ENCODE data around the gene ADAMTS5. TPM values are rescaled to one million over a fixed set of nuclear protein-coding genes. Genes with fewer than 3 reads are reported as not detected.

Gene ADAMTS5
- total and polyA plus RNA-seq, 9 of the 15 experiments (the other 6 are each of a cell fraction or from before 2014, with no cell fraction given) = not detected

DNA sequence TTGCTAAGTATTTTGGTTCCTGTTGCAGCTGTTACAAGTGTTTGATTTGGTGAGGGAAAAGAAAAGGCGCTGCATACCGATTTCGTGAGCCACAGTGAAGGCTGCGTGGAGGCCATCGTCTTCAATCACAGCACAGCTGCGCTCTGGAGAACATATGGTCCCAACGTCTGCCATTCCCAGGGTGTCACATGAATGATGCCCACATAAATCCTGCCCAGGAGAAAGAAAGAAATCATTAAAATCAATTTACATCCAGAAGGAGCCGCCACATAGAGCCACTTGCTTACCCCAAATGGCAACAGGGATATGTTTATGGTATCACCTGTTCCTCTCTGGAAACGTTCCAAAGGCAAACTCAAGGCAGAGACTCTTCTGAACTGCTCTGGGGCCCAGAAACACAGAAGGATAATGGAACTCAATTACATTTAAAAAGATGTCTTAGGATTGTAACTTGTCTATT lies 12.2 kb downstream of the ADAMTS5 start:
- no peaks in the 10 kb centered on the region for H4K20me1 ChIP-seq (replicated peaks; ENCODE audit: control insufficient read depth, insufficient read depth, low read length)
- no peaks in the 10 kb centered on the region for H3K9me1 ChIP-seq (ENCODE audit: control insufficient read depth, insufficient read depth, low read length)
- ChIA-PET POLR2A (no interaction called here), CTCF (ENCODE audit: low intra/inter-chr PET ratio) (no interaction called here)
- no peaks in the 10 kb centered on the region for H3K36me3 ChIP-seq (ENCODE audit: control insufficient read depth, insufficient read depth, low read length)
- H3K4me1 ChIP-seq (replicated peaks in 1 of 2; ENCODE audit: control insufficient read depth in 2 of 2, insufficient read depth in 2 of 2, low read length in 2 of 2) = no peaks in the 10 kb centered on the region
- no peaks in the 10 kb centered on the region for H3K79me2 ChIP-seq (ENCODE audit: control insufficient read depth, insufficient read depth, low read length)
- no peaks in the 10 kb centered on the region for H3K27me3 ChIP-seq (ENCODE audit: control insufficient read depth in 2 of 2, insufficient read depth in 2 of 2, low read length in 2 of 2)
- H3K4me3 ChIP-seq = no peak overlapping the region
- H3K27ac ChIP-seq (ENCODE audit: extremely low read depth, low read depth, low read length) = no peak overlapping the region
- no peak overlapping the region for H3K4me2 ChIP-seq (ENCODE audit: insufficient read depth, low read length)
- ATAC-seq (no peak), DNase-seq (ENCODE audit: extremely low read depth in 1 of 4, low spot score in 3 of 4) (no peak), FAIRE-seq (no peak)
- BruUV-seq (replicated peaks) = no TSS peak
- no peaks in the 10 kb centered on the region; the same call in 1 of the 2 replicates for H3K9me3 ChIP-seq (replicated peaks; ENCODE audit: control insufficient read depth, insufficient read depth, low read depth, low read length)
- H3K9ac ChIP-seq (ENCODE audit: insufficient read depth in 1 of 2, low read depth in 2 of 2, low read length in 2 of 2) = no peak overlapping the region
- in situ Hi-C loops (cut with MboI) (no loop called here), intact Hi-C loops (cut with micrococcal nuclease) (no loop called here)
- no peak overlapping the region for H2AFZ ChIP-seq (ENCODE audit: low read depth, low read length)
- under 1% methylated on average over 9 of the region's 9 CpGs for WGBS (ENCODE audit: insufficient coverage, low coverage, missing lambda C conversion rate)
- TF ChIP-seq ZFX (CRISPR knock-in tag; IDR thresholded peaks at IDR 0.05) (no peak), NR3C1 (CRISPR knock-in tag; IDR thresholded peaks at IDR 0.05) (no peak), HMG20A (CRISPR knock-in tag; conservative IDR thresholded peaks at IDR 0.05) (no peak), PTRF (tag; IDR thresholded peaks at IDR 0.05) (no peak), ZNF263 (CRISPR knock-in tag; IDR thresholded peaks at IDR 0.05; ENCODE audit: borderline replicate concordance) (no peak), ZNF707 (CRISPR knock-in tag; conservative IDR thresholded peaks at IDR 0.05) (no peak), HDAC2 (IDR thresholded peaks at IDR 0.05) (no peak), TFAM (CRISPR knock-in tag; conservative IDR thresholded peaks at IDR 0.05) (no peak), MCM3 (IDR thresholded peaks at IDR 0.05) (no peak), ZC3H11A (IDR thresholded peaks at IDR 0.05; ENCODE audit: low read depth, low read length) (no peak), POLR2AphosphoS2 (IDR thresholded peaks at IDR 0.05; ENCODE audit: low read length) (no peak), GTF2F1 (IDR thresholded peaks at IDR 0.05; ENCODE audit: low read depth, low read length) (no peak), ATF1 (CRISPR knock-in tag; IDR thresholded peaks at IDR 0.05) (no peak), ATF1 (tag; IDR thresholded peaks at IDR 0.05) (no peak)
- TF ChIP-seq, protein P1, sequence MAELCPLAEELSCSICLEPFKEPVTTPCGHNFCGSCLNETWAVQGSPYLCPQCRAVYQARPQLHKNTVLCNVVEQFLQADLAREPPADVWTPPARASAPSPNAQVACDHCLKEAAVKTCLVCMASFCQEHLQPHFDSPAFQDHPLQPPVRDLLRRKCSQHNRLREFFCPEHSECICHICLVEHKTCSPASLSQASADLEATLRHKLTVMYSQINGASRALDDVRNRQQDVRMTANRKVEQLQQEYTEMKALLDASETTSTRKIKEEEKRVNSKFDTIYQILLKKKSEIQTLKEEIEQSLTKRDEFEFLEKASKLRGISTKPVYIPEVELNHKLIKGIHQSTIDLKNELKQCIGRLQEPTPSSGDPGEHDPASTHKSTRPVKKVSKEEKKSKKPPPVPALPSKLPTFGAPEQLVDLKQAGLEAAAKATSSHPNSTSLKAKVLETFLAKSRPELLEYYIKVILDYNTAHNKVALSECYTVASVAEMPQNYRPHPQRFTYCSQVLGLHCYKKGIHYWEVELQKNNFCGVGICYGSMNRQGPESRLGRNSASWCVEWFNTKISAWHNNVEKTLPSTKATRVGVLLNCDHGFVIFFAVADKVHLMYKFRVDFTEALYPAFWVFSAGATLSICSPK (IDR thresholded peaks at IDR 0.05; ENCODE audit: borderline replicate concordance) = no peak
- TF ChIP-seq, protein P2, sequence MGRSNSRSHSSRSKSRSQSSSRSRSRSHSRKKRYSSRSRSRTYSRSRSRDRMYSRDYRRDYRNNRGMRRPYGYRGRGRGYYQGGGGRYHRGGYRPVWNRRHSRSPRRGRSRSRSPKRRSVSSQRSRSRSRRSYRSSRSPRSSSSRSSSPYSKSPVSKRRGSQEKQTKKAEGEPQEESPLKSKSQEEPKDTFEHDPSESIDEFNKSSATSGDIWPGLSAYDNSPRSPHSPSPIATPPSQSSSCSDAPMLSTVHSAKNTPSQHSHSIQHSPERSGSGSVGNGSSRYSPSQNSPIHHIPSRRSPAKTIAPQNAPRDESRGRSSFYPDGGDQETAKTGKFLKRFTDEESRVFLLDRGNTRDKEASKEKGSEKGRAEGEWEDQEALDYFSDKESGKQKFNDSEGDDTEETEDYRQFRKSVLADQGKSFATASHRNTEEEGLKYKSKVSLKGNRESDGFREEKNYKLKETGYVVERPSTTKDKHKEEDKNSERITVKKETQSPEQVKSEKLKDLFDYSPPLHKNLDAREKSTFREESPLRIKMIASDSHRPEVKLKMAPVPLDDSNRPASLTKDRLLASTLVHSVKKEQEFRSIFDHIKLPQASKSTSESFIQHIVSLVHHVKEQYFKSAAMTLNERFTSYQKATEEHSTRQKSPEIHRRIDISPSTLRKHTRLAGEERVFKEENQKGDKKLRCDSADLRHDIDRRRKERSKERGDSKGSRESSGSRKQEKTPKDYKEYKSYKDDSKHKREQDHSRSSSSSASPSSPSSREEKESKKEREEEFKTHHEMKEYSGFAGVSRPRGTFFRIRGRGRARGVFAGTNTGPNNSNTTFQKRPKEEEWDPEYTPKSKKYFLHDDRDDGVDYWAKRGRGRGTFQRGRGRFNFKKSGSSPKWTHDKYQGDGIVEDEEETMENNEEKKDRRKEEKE (IDR thresholded peaks at IDR 0.05; ENCODE audit: borderline replicate concordance in 1 of 2, control insufficient read depth in 1 of 2, low read depth in 2 of 2, low read length in 1 of 2) = no peak
- TF ChIP-seq, protein P3, sequence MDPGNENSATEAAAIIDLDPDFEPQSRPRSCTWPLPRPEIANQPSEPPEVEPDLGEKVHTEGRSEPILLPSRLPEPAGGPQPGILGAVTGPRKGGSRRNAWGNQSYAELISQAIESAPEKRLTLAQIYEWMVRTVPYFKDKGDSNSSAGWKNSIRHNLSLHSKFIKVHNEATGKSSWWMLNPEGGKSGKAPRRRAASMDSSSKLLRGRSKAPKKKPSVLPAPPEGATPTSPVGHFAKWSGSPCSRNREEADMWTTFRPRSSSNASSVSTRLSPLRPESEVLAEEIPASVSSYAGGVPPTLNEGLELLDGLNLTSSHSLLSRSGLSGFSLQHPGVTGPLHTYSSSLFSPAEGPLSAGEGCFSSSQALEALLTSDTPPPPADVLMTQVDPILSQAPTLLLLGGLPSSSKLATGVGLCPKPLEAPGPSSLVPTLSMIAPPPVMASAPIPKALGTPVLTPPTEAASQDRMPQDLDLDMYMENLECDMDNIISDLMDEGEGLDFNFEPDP (CRISPR knock-in tag; IDR thresholded peaks at IDR 0.05) = no peak
- TF ChIP-seq, protein P4, sequence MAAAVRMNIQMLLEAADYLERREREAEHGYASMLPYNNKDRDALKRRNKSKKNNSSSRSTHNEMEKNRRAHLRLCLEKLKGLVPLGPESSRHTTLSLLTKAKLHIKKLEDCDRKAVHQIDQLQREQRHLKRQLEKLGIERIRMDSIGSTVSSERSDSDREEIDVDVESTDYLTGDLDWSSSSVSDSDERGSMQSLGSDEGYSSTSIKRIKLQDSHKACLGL (CRISPR knock-in tag; IDR thresholded peaks at IDR 0.05; ENCODE audit: borderline replicate concordance, poor library complexity, severe bottlenecking) = no peak

Measured in K562 (cell line).